HEK293 (cell line): ENCODE results near the gene SLC6A9.

ENCODE experiments used
- CTCF ChIA-PET: fragments of 350-600 bp; formaldehyde crosslinking; extraction: SDS; loops from one replicate; lab custom pipeline; 2021; ENCODE audit warnings: antibody characterized with exemption; lab: Yijun Ruan, JAX
- POLR2A ChIA-PET: fragments of 300-600 bp; formaldehyde crosslinking; extraction: SDS; loops from one replicate; lab custom pipeline; 2020; ENCODE audit warnings: antibody characterized with exemption, inconsistent platforms; lab: Yijun Ruan, JAX
- H3K27ac ChIP-seq: fragments of 200-500 bp; sonication (Bioruptor generic); 2 replicates; pipeline ENCODE4 v1.5.1; 2014; ENCODE audit warnings: low read depth, low read length, control low read depth, inconsistent platforms; ENCODE audit errors: extremely low read depth
- H3K36me3 ChIP-seq, 2 experiments: fragments of 200-500 bp in 1 of 2; sonication (Bioruptor generic) in 1 of 2; 1 replicate in 1 of 2; 2 replicates in 1 of 2; pipeline ENCODE4 v1.5.1; 2014 to 2017; ENCODE audit warnings: inconsistent platforms in 2 of 2, low read length in 2 of 2; ENCODE audit not compliant: control insufficient read depth in 2 of 2, insufficient read depth in 1 of 2
- H3K4me1 ChIP-seq: fragments of 200-500 bp; sonication (Bioruptor generic); 2 replicates; pipeline ENCODE4 v1.5.1; 2014; ENCODE audit warnings: mild to moderate bottlenecking, low read length, inconsistent platforms; ENCODE audit not compliant: control insufficient read depth, insufficient read depth
- H3K4me3 ChIP-seq: 2 replicates; pipeline ENCODE4 v1.5.1; 2011; ENCODE audit warnings: low read depth, mild to moderate bottlenecking, control low read depth, low read length, moderate library complexity
- H3K9me3 ChIP-seq: fragments of 200-500 bp; sonication (Bioruptor generic); 2 replicates; pipeline ENCODE4 v1.5.1; 2014; ENCODE audit warnings: low read depth, low read length, inconsistent platforms; ENCODE audit not compliant: control insufficient read depth, insufficient read depth
- KLF8 ChIP-seq: fragments of 450-650 bp; formaldehyde crosslinking; IDR thresholded peaks from 2 replicates; pipeline ENCODE4 v1.5.1; 2016; ENCODE audit warnings: missing biosample characterization, missing genetic modification characterization
- KLF9 ChIP-seq: fragments of 450-650 bp; formaldehyde crosslinking; IDR thresholded peaks from 2 replicates; pipeline ENCODE4 v1.5.1; 2016; ENCODE audit warnings: missing biosample characterization, missing genetic modification characterization, low read depth
- SP3 ChIP-seq: fragments of 450-650 bp; formaldehyde crosslinking; IDR thresholded peaks from 2 replicates; pipeline ENCODE4 v1.5.1; 2016; ENCODE audit warnings: missing biosample characterization, missing genetic modification characterization
- ZBTB1 ChIP-seq: fragments of 450-650 bp; formaldehyde crosslinking; IDR thresholded peaks from 2 replicates; pipeline ENCODE4 v1.5.1; 2016; ENCODE audit warnings: missing biosample characterization, missing genetic modification characterization
- ZNF335 ChIP-seq: fragments of 450-650 bp; formaldehyde crosslinking; conservative IDR thresholded peaks from 2 replicates; pipeline ENCODE4 v1.5.1; 2016; ENCODE audit warnings: missing biosample characterization, missing genetic modification characterization
- ZNF391 ChIP-seq: fragments of 450-650 bp; formaldehyde crosslinking; IDR thresholded peaks from 2 replicates; pipeline ENCODE4 v1.5.1; 2016; ENCODE audit warnings: low read depth, missing biosample characterization, missing genetic modification characterization, borderline replicate concordance
- ZNF571 ChIP-seq: fragments of 450-650 bp; formaldehyde crosslinking; IDR thresholded peaks from 2 replicates; pipeline ENCODE4 v1.5.0; 2017; ENCODE audit warnings: missing biosample characterization, missing genetic modification characterization
- ZNF600 ChIP-seq: fragments of 450-650 bp; formaldehyde crosslinking; IDR thresholded peaks from 2 replicates; pipeline ENCODE4 v1.5.1; 2016; ENCODE audit warnings: missing biosample characterization, missing genetic modification characterization
- ZNF76 ChIP-seq: fragments of 450-650 bp; formaldehyde crosslinking; IDR thresholded peaks from 2 replicates; pipeline ENCODE4; 2016; ENCODE audit warnings: low read depth, missing biosample characterization, missing genetic modification characterization, borderline replicate concordance
- TF ChIP-seq, protein P1 (sequence below): fragments of 450-650 bp; formaldehyde crosslinking; IDR thresholded peaks from 2 replicates; pipeline ENCODE4 v1.5.1; 2016; ENCODE audit warnings: missing biosample characterization, missing genetic modification characterization
- TF ChIP-seq, protein P2 (sequence below): fragments of 450-650 bp; formaldehyde crosslinking; IDR thresholded peaks from 2 replicates; pipeline ENCODE4 v1.5.1; 2016; ENCODE audit warnings: missing biosample characterization, missing genetic modification characterization
- TF ChIP-seq, protein P3 (sequence below): fragments of 450-650 bp; formaldehyde crosslinking; IDR thresholded peaks from 2 replicates; pipeline ENCODE4 v1.5.1; 2016; ENCODE audit warnings: missing biosample characterization, missing genetic modification characterization
- TF ChIP-seq, protein P4 (sequence below): fragments of 450-650 bp; formaldehyde crosslinking; IDR thresholded peaks from 2 replicates; pipeline ENCODE4 v1.5.1; 2017; ENCODE audit warnings: missing biosample characterization, missing genetic modification characterization
- TF ChIP-seq, protein P5 (sequence below): fragments of 450-650 bp; formaldehyde crosslinking; IDR thresholded peaks from 2 replicates; pipeline ENCODE4 v1.5.1; 2016; ENCODE audit warnings: missing biosample characterization, missing genetic modification characterization
- TF ChIP-seq, protein P6 (sequence below): fragments of 450-650 bp; formaldehyde crosslinking; conservative IDR thresholded peaks from 2 replicates; pipeline ENCODE4 v1.5.1; 2016; ENCODE audit warnings: low read depth, missing biosample characterization, missing genetic modification characterization
- TF ChIP-seq, protein P7 (sequence below): fragments of 450-650 bp; formaldehyde crosslinking; IDR thresholded peaks from 2 replicates; pipeline ENCODE4 v1.5.1; 2016; ENCODE audit warnings: missing biosample characterization, missing genetic modification characterization

SLC6A9 gene

DNA sequence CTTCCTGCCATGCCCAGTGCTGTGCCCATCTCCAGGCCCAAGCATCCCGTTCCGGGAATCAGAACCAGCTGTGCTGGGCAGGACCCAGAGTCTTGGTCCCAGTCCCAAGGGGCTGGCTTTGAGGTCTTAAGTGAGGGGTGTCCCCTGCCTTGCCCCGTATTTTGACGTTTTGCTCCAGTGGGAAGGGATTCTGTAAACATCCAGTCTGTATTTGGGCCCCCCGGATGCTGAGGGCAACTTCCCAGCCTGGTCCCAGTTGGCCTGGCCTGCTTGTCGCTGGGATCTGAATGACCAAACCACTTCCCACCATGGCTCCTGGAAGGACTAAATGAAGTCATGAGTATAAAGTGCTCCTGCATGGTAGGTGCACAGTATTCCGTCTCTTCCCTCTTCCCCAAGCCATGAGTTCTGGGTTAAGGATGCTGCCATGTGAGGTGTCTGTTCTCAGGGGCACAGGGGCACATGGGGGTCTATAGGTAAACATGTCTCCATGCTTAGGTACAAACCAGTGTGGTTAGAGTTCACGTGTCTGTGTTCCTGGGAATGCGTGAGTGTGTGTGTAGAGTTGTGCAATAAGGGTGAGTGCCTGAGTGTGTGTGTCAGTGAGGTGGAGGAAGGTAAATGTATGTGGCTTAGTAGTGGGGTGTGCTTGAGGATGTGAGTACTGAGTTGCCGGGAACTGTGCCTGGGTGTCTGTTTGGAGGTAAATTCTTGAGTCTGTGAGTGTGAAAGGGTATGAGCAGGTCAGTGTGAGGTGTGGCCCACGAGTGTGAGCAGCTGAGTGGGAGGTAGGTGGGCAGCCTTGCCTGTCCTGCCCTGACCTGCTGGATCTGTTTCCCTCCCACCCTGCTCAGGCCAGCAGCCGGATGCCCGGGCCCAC, 50.8 kb downstream of the SLC6A9 start (continued):
- no peak for TF ChIP-seq ZBTB1 (tag by site-specific recombination)
- TF ChIP-seq, protein P1, sequence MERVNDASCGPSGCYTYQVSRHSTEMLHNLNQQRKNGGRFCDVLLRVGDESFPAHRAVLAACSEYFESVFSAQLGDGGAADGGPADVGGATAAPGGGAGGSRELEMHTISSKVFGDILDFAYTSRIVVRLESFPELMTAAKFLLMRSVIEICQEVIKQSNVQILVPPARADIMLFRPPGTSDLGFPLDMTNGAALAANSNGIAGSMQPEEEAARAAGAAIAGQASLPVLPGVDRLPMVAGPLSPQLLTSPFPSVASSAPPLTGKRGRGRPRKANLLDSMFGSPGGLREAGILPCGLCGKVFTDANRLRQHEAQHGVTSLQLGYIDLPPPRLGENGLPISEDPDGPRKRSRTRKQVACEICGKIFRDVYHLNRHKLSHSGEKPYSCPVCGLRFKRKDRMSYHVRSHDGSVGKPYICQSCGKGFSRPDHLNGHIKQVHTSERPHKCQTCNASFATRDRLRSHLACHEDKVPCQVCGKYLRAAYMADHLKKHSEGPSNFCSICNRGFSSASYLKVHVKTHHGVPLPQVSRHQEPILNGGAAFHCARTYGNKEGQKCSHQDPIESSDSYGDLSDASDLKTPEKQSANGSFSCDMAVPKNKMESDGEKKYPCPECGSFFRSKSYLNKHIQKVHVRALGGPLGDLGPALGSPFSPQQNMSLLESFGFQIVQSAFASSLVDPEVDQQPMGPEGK (tag by site-specific recombination) = peak; percentile 45; the same call in 1 of the 2 replicates
- TF ChIP-seq, protein P2, sequence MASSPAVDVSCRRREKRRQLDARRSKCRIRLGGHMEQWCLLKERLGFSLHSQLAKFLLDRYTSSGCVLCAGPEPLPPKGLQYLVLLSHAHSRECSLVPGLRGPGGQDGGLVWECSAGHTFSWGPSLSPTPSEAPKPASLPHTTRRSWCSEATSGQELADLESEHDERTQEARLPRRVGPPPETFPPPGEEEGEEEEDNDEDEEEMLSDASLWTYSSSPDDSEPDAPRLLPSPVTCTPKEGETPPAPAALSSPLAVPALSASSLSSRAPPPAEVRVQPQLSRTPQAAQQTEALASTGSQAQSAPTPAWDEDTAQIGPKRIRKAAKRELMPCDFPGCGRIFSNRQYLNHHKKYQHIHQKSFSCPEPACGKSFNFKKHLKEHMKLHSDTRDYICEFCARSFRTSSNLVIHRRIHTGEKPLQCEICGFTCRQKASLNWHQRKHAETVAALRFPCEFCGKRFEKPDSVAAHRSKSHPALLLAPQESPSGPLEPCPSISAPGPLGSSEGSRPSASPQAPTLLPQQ (tag by site-specific recombination) = 0 out of 2 replicates have a peak, but pooled peaks have one; percentile 25
- peak; percentile 81 for TF ChIP-seq ZNF600 (tag by site-specific recombination)
- TF ChIP-seq, protein P3, sequence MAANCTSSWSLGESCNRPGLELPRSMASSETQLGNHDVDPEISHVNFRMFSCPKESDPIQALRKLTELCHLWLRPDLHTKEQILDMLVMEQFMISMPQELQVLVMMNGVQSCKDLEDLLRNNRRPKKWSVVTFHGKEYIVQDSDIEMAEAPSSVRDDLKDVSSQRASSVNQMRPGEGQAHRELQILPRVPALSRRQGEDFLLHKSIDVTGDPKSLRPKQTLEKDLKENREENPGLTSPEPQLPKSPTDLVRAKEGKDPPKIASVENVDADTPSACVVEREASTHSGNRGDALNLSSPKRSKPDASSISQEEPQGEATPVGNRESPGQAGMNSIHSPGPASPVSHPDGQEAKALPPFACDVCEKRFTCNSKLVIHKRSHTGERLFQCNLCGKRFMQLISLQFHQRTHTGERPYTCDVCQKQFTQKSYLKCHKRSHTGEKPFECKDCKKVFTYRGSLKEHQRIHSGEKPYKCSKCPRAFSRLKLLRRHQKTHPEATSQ (tag by site-specific recombination) = no peak
- TF ChIP-seq ZNF335 = peak; percentile 43; the same call in 1 of the 2 replicates
- TF ChIP-seq, protein P4, sequence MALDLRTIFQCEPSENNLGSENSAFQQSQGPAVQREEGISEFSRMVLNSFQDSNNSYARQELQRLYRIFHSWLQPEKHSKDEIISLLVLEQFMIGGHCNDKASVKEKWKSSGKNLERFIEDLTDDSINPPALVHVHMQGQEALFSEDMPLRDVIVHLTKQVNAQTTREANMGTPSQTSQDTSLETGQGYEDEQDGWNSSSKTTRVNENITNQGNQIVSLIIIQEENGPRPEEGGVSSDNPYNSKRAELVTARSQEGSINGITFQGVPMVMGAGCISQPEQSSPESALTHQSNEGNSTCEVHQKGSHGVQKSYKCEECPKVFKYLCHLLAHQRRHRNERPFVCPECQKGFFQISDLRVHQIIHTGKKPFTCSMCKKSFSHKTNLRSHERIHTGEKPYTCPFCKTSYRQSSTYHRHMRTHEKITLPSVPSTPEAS (tag by site-specific recombination) = peak; percentile 93

DNA sequence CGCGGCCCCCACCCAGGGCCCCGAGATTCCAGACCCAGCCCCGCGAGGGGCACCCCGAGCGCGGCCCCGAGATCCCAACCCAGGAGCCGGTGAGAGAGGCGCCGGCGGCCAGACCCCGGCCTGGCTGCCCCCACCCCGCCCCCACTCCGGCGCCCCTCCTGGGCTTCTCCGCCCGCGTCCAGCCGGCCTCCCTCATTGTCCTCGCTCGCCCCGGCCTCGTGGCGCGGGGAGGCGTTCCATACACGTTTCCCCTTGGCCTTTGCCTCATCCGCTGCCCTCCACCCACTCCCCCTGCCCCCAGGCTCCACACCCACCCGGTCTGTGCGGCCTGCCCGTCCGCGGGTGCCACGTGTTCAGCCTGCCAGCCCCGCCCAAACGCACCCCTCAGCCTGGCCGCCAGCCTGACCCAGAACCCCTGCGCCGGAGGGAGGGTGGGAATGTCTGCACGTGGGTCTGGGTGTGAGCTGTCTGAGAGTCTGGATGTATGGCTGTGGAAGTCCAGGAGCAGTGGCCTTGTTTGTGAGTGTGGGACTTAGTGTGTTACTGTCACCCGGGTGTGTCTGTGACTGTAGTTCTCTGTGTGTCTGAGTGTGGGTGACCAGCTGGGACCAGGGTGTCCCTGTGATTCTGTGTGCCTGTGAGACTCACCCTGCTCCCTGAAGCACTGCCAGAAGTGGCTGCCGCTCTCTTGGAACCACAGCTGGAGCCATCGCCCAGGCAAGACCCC, 51.6 kb downstream of the SLC6A9 start:
- peaks cover 3% of the 10 kb centered on the region; the same call in 1 of the 2 replicates for H3K4me1 ChIP-seq
- H3K36me3 ChIP-seq = peaks cover 7 to 71% of the 10 kb centered on the region in 2 experiments; a peak in 2 of 3 replicates
- H3K27ac ChIP-seq = peak overlapping the region; percentile 67; the same call in 1 of the 2 replicates
- ChIA-PET POLR2A (no interaction called here), CTCF (interaction anchor here (0.7 kb wide), 1 partner anchor 268 kb away, joined by 3 read pairs; no protein-coding TSS in a partner anchor)
- H3K4me3 ChIP-seq = peak overlapping the region; percentile 67
- H3K9me3 ChIP-seq = no peaks in the 10 kb centered on the region
- TF ChIP-seq ZNF571 (tag by site-specific recombination) (no peak), KLF8 (tag by site-specific recombination) (peak; percentile 74; the same call in 1 of the 2 replicates), ZNF391 (tag by site-specific recombination) (peak; percentile 33; the same call in 1 of the 2 replicates), SP3 (peak; percentile 59), ZNF76 (tag by site-specific recombination) (peak; percentile 74), KLF9 (peak; percentile 87)
- TF ChIP-seq, protein P5, sequence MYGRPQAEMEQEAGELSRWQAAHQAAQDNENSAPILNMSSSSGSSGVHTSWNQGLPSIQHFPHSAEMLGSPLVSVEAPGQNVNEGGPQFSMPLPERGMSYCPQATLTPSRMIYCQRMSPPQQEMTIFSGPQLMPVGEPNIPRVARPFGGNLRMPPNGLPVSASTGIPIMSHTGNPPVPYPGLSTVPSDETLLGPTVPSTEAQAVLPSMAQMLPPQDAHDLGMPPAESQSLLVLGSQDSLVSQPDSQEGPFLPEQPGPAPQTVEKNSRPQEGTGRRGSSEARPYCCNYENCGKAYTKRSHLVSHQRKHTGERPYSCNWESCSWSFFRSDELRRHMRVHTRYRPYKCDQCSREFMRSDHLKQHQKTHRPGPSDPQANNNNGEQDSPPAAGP = peak; percentile 92
- TF ChIP-seq, protein P2 (tag by site-specific recombination) = peak; percentile 40; the same call in 1 of the 2 replicates
- TF ChIP-seq, protein P6, sequence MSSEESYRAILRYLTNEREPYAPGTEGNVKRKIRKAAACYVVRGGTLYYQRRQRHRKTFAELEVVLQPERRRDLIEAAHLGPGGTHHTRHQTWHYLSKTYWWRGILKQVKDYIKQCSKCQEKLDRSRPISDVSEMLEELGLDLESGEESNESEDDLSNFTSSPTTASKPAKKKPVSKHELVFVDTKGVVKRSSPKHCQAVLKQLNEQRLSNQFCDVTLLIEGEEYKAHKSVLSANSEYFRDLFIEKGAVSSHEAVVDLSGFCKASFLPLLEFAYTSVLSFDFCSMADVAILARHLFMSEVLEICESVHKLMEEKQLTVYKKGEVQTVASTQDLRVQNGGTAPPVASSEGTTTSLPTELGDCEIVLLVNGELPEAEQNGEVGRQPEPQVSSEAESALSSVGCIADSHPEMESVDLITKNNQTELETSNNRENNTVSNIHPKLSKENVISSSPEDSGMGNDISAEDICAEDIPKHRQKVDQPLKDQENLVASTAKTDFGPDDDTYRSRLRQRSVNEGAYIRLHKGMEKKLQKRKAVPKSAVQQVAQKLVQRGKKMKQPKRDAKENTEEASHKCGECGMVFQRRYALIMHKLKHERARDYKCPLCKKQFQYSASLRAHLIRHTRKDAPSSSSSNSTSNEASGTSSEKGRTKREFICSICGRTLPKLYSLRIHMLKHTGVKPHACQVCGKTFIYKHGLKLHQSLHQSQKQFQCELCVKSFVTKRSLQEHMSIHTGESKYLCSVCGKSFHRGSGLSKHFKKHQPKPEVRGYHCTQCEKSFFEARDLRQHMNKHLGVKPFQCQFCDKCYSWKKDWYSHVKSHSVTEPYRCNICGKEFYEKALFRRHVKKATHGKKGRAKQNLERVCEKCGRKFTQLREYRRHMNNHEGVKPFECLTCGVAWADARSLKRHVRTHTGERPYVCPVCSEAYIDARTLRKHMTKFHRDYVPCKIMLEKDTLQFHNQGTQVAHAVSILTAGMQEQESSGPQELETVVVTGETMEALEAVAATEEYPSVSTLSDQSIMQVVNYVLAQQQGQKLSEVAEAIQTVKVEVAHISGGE (tag by site-specific recombination) = no peak
- TF ChIP-seq, protein P7, sequence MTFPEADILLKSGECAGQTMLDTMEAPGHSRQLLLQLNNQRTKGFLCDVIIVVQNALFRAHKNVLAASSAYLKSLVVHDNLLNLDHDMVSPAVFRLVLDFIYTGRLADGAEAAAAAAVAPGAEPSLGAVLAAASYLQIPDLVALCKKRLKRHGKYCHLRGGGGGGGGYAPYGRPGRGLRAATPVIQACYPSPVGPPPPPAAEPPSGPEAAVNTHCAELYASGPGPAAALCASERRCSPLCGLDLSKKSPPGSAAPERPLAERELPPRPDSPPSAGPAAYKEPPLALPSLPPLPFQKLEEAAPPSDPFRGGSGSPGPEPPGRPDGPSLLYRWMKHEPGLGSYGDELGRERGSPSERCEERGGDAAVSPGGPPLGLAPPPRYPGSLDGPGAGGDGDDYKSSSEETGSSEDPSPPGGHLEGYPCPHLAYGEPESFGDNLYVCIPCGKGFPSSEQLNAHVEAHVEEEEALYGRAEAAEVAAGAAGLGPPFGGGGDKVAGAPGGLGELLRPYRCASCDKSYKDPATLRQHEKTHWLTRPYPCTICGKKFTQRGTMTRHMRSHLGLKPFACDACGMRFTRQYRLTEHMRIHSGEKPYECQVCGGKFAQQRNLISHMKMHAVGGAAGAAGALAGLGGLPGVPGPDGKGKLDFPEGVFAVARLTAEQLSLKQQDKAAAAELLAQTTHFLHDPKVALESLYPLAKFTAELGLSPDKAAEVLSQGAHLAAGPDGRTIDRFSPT (tag by site-specific recombination) = peak; percentile 69
